GM12878 (cell line): ENCODE data around the gene GATA3. TPM values are rescaled to one million over a fixed set of nuclear protein-coding genes. Genes with fewer than 3 reads are reported as not detected.

Experiments
- ATAC-seq: fragments of 200-7000 bp; cut with Tn5 transposase; 3 replicates; pipeline ENCODE4 v1.9.1; 2020; ENCODE audit warnings: mild to moderate bottlenecking, moderate library complexity
- BruUV-seq: library from RNA; stranded (reverse); fragments of 400-500 nt; replicated peaks from 2 replicates; lab custom pipeline; 2021; lab: Mats Ljungman, UMichigan
- CTCF ChIA-PET: fragments of 300-600 bp; sonication (Branson Sonifier 250); formaldehyde crosslinking; extraction: SDS; loops from one replicate; lab custom pipeline; 2021; ENCODE audit warnings: inconsistent platforms; lab: Yijun Ruan, JAX
- POLR2A ChIA-PET: fragments of 350-600 bp; formaldehyde crosslinking; extraction: SDS; loops from one replicate; lab custom pipeline; 2021; ENCODE audit warnings: inconsistent platforms; lab: Charles Lee
- RAD21 ChIA-PET: fragments of 300-600 bp; sonication (Branson Sonifier 250); formaldehyde crosslinking; loops from one replicate; lab custom pipeline; 2023; ENCODE audit warnings: antibody characterized with exemption; ENCODE audit not compliant: unreplicated experiment; lab: Charles Lee
- SMC1A ChIA-PET: fragments of 300-600 bp; sonication (Branson Sonifier 250); formaldehyde crosslinking; loops from one replicate; lab custom pipeline; 2023; ENCODE audit not compliant: unreplicated experiment, uncharacterized antibody; lab: Charles Lee
- DNase-seq: peaks from one replicate; pipeline ENCODE4 v3.0.0-alpha.2; 2011; ENCODE audit warnings: low read depth, low spot score
- FAIRE-seq: peaks from 3 replicates; lab custom pipeline; 2011; peaks lifted over from hg19 to GRCh38; lab: Jason Lieb, UNC
- H2AFZ ChIP-seq: 2 replicates; pipeline ENCODE4 v1.6.0; 2011; ENCODE audit warnings: low read depth, low read length, control low read depth; ENCODE audit not compliant: control insufficient read depth
- H3K27ac ChIP-seq: 2 replicates; pipeline ENCODE4 v1.5.1; 2011; ENCODE audit warnings: control low read depth; ENCODE audit not compliant: control insufficient read depth, insufficient read depth
- H3K27me3 ChIP-seq, 2 experiments: replicated peaks in 1 of 2; 2 replicates each; pipeline versions ENCODE4 v1.6.0 to v1.6.1; 2011; ENCODE audit warnings: low read length in 1 of 2; ENCODE audit not compliant: control insufficient read depth in 2 of 2, insufficient read depth in 2 of 2
- H3K36me3 ChIP-seq, 2 experiments: 2 replicates each; pipeline ENCODE4 v1.5.1; 2011; ENCODE audit warnings: low read length in 1 of 2; ENCODE audit not compliant: control insufficient read depth in 2 of 2, insufficient read depth in 2 of 2
- H3K4me1 ChIP-seq: 2 replicates; pipeline ENCODE4 v1.6.1; 2011; ENCODE audit warnings: mild to moderate bottlenecking, low read length, moderate library complexity, mixed read lengths; ENCODE audit not compliant: control insufficient read depth, insufficient read depth
- H3K4me2 ChIP-seq: 2 replicates; pipeline ENCODE4 v1.6.0; 2011; ENCODE audit warnings: control low read depth; ENCODE audit not compliant: control insufficient read depth, insufficient read depth
- H3K4me3 ChIP-seq: fragments of 200-600 bp; sonication (generic); 2 replicates; pipeline ENCODE4 v1.5.1; 2016
- H3K79me2 ChIP-seq: 2 replicates; pipeline ENCODE4 v1.6.0; 2011; ENCODE audit warnings: low read length; ENCODE audit not compliant: control insufficient read depth, insufficient read depth
- H3K9ac ChIP-seq: 2 replicates; pipeline ENCODE4 v1.8.0; 2011; ENCODE audit warnings: low read length, control low read depth, mixed read lengths; ENCODE audit not compliant: control insufficient read depth, insufficient read depth
- H3K9me3 ChIP-seq: replicated peaks from 3 replicates; pipeline ENCODE4 v1.5.1; 2011; ENCODE audit warnings: mild to moderate bottlenecking, low read length; ENCODE audit not compliant: control insufficient read depth, insufficient read depth
- H4K20me1 ChIP-seq: 2 replicates; pipeline ENCODE4 v1.6.0; 2011; ENCODE audit not compliant: control insufficient read depth, insufficient read depth
- ATF7 ChIP-seq: fragments of 450-650 bp; IDR thresholded peaks from 2 replicates; pipeline ENCODE4 v1.6.1; 2016; ENCODE audit warnings: low read depth, mild to moderate bottlenecking
- EED ChIP-seq: sonication (generic); IDR thresholded peaks from 2 replicates; pipeline ENCODE4 v1.6.1; 2016; ENCODE audit warnings: antibody characterized with exemption, low read depth
- GATAD2B ChIP-seq: fragments of 450-650 bp; conservative IDR thresholded peaks from 2 replicates; pipeline ENCODE4 v1.6.1; 2017; ENCODE audit warnings: low read depth, mild to moderate bottlenecking, moderate library complexity
- HSF1 ChIP-seq: fragments of 150-350 bp; IDR thresholded peaks from 2 replicates; pipeline ENCODE4 v1.6.1; 2014; ENCODE audit warnings: mild to moderate bottlenecking, low read depth, low read length
- IKZF1 ChIP-seq: fragments of 450-650 bp; conservative IDR thresholded peaks from 2 replicates; pipeline ENCODE4 v1.6.1; 2017; ENCODE audit warnings: antibody characterized with exemption, mild to moderate bottlenecking
- IKZF2 ChIP-seq, 2 experiments: fragments of 450-650 bp; IDR thresholded peaks; 2 replicates each; pipeline ENCODE4 v1.6.1; 2017; ENCODE audit warnings: mild to moderate bottlenecking in 2 of 2, moderate library complexity in 2 of 2
- KAT2A ChIP-seq: conservative IDR thresholded peaks from 2 replicates; pipeline ENCODE4 v1.6.1; 2011; ENCODE audit warnings: low read depth, low read length; ENCODE audit not compliant: control insufficient read depth
- KDM1A ChIP-seq: fragments of 200-600 bp; sonication (generic); IDR thresholded peaks from 2 replicates; pipeline ENCODE4 v1.6.1; 2016; ENCODE audit warnings: borderline replicate concordance
- MEF2A ChIP-seq: IDR thresholded peaks from 2 replicates; pipeline ENCODE4 v1.6.1; 2011; ENCODE audit warnings: low read depth, mild to moderate bottlenecking, low read length, moderate library complexity; ENCODE audit not compliant: insufficient read depth
- MEF2B ChIP-seq: fragments of 450-650 bp; IDR thresholded peaks from 2 replicates; pipeline ENCODE4 v1.6.1; 2018; ENCODE audit warnings: mild to moderate bottlenecking, moderate library complexity; ENCODE audit not compliant: partially characterized antibody, poor library complexity, severe bottlenecking
- NRF1 ChIP-seq: conservative IDR thresholded peaks from 2 replicates; pipeline ENCODE4 v1.6.1; 2011; ENCODE audit warnings: mild to moderate bottlenecking, low read depth, low read length, improper control_type of control experiment
- PAX8 ChIP-seq: fragments of 450-650 bp; IDR thresholded peaks from 2 replicates; pipeline ENCODE4 v1.6.1; 2017; ENCODE audit warnings: mild to moderate bottlenecking, moderate library complexity
- POLR2AphosphoS5 ChIP-seq: IDR thresholded peaks from 2 replicates; pipeline ENCODE4 v1.6.1; 2011; ENCODE audit warnings: mild to moderate bottlenecking, low read length, inconsistent platforms
- RCOR1 ChIP-seq: conservative IDR thresholded peaks from 2 replicates; pipeline ENCODE4 v1.6.1; 2012; ENCODE audit warnings: low read depth, low read length, improper control_type of control experiment
- SMARCA5 ChIP-seq: fragments of 450-650 bp; IDR thresholded peaks from 2 replicates; pipeline ENCODE4 v1.6.1; 2017; ENCODE audit warnings: mild to moderate bottlenecking
- ZNF274 ChIP-seq: IDR thresholded peaks from one replicate; pipeline ENCODE4 v1.8.0; 2011; ENCODE audit not compliant: insufficient read length, insufficient read depth
- WGBS: methylation state at CpG from one replicate; pipeline ENCODE4 v1.1.6; 2016; ENCODE audit warnings: low lambda C conversion rate; ENCODE audit not compliant: insufficient replicate concordance, insufficient coverage; ENCODE audit errors: missing lambda C conversion rate; 5-methylcytosine and 5-hydroxymethylcytosine counted together
- in situ Hi-C: fragments of 300-500 bp; cut with MboI; formaldehyde crosslinking; loops from 9 replicates; pipeline ENCODE4 v1.14.3; 2018; ENCODE audit warnings: mixed read lengths
- intact Hi-C: fragments of 100-400 bp; cut with micrococcal nuclease; formaldehyde crosslinking; loops from one replicate; pipeline ENCODE4 v1.14.2; 2022; ENCODE audit not compliant: unreplicated experiment
- polyA plus RNA-seq, 11 experiments: library from polyadenylated mRNA; depleted of rRNA in 4 of 11; unstranded in 6 of 11; stranded (reverse) in 5 of 11; fragments of >200 nt; fragmentation: Nextera tagmentation in 4 of 11; fragmentation: Illumina TruSeq in 1 of 11; extraction: Ambion mirVana in 4 of 11; extraction: Trizol in 1 of 11; gene quantifications; 1 replicate in 1 of 11; 2 replicates in 10 of 11; pipeline versions ENCODE4 v1.2.1 to v1.2.3, GENCODE V29; 2011 to 2016; ENCODE audit warnings: inconsistent platforms in 2 of 11, missing spikeins in 2 of 11, low read depth in 1 of 11
- total RNA-seq, 4 experiments: library from RNA; depleted of rRNA in 3 of 4; stranded (reverse); fragments of >200 nt in 3 of 4; fragmentation: Illumina TruSeq in 1 of 4; extraction: Trizol in 1 of 4; gene quantifications; 2 replicates each; pipeline versions ENCODE4 v1.2.1 to v1.2.3, GENCODE V29; 2013 to 2021
- TF ChIP-seq, protein P1 (sequence below): fragments of 450-650 bp; IDR thresholded peaks from 2 replicates; pipeline ENCODE4 v1.6.1; 2016; ENCODE audit warnings: mild to moderate bottlenecking

GATA3 gene
- total and polyA plus RNA-seq, 10 of the 15 experiments (the other 5 are each of a cell fraction or from before 2014, with no cell fraction given) = 0.08 to 0.80 (median 0.29) TPM

DNA sequence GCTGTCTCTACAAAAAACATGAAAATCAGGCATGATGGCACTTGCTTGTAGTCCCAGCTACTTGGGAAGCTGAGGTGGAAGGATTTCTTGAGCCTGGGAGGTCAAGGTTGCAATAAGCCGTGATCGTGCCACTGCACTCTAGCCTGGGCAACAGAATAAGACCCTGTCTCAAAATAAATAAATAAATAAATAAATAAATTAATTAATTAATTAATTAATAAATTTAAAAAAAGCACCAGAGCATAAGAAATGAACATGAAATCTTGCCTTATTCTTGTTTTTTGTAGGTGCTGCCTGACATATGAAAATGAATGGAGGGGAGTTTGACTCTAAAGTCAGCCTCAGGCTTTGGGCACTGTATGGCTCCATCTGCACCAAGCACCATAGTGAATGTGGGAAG is 69.9 kb downstream of the GATA3 start:
- H3K4me2 ChIP-seq = no peak overlapping the region
- ATAC-seq (no peak), DNase-seq (no peak), FAIRE-seq (no peak)
- no peaks in the 10 kb centered on the region for H3K9me3 ChIP-seq
- H2AFZ ChIP-seq = no peak overlapping the region
- H3K27ac ChIP-seq = no peak overlapping the region
- no peaks in the 10 kb centered on the region for H4K20me1 ChIP-seq
- in situ Hi-C loops = no loop called here
- WGBS = 46% methylated on average over 2 of the region's 2 CpGs
- H3K79me2 ChIP-seq = no peaks in the 10 kb centered on the region
- H3K4me3 ChIP-seq = no peak overlapping the region
- ChIA-PET CTCF (no interaction called here), POLR2A (no interaction called here), SMC1A (no interaction called here), RAD21 (no interaction called here)
- no peak overlapping the region for H3K9ac ChIP-seq
- H3K27me3 ChIP-seq = no peaks in the 10 kb centered on the region; a peak in 3 of 4 replicates
- TF ChIP-seq ATF7 = no peak
- TF ChIP-seq IKZF2 (IDR thresholded peaks at IDR 0.05) = no peak
- TF ChIP-seq ZNF274 = no peak
- TF ChIP-seq MEF2A = no peak
- TF ChIP-seq KAT2A = no peak
- TF ChIP-seq HSF1 = no peak
- TF ChIP-seq GATAD2B = no peak
- TF ChIP-seq, protein P1, sequence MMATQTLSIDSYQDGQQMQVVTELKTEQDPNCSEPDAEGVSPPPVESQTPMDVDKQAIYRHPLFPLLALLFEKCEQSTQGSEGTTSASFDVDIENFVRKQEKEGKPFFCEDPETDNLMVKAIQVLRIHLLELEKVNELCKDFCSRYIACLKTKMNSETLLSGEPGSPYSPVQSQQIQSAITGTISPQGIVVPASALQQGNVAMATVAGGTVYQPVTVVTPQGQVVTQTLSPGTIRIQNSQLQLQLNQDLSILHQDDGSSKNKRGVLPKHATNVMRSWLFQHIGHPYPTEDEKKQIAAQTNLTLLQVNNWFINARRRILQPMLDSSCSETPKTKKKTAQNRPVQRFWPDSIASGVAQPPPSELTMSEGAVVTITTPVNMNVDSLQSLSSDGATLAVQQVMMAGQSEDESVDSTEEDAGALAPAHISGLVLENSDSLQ = no peak
- TF ChIP-seq KDM1A = no peak
- TF ChIP-seq IKZF1 = no peak
- TF ChIP-seq MEF2B = no peak
- no peak for TF ChIP-seq RCOR1
- no peak for TF ChIP-seq SMARCA5
- TF ChIP-seq POLR2AphosphoS5 = no peak
- no peak for TF ChIP-seq NRF1
- no peak for TF ChIP-seq EED
- TF ChIP-seq PAX8 = no peak
- intact Hi-C loops = no loop called here
- no peaks in the 10 kb centered on the region for H3K4me1 ChIP-seq
- BruUV-seq = no TSS peak
- H3K36me3 ChIP-seq = no peaks in the 10 kb centered on the region

Other genes starting within 250 kb of the GATA3 start
- 2.6 and 2.7 TPM in 2 replicates for gene TAF3, start 236.2 kb upstream of the GATA3 start, total RNA-seq (2014; rRNA removed)
- 3.5 and 3.7 TPM in 2 replicates for gene TAF3, start 236.2 kb upstream of the GATA3 start, total RNA-seq (2014; rRNA removed; fragmentation: Illumina TruSeq; extraction: Trizol)
- 8.1 and 8.7 TPM in 2 replicates for gene TAF3, start 236.2 kb upstream of the GATA3 start, total RNA-seq (2021)
- 2.5 and 3.1 TPM in 2 replicates for gene TAF3, start 236.2 kb upstream of the GATA3 start, polyA plus RNA-seq (2011; rRNA removed)
- gene TAF3, start 236.2 kb upstream of the GATA3 start, polyA plus RNA-seq (2014; fragmentation: Illumina TruSeq; extraction: Trizol) = 8.2 and 9.7 TPM in 2 replicates
- gene TAF3, start 236.2 kb upstream of the GATA3 start, polyA plus RNA-seq (2014; fragmentation: Nextera tagmentation; extraction: Ambion mirVana) = 1 to 10 TPM; 2.0 to 3.0 TPM
- 3.8 and 3.9 TPM in 2 replicates for gene TAF3, start 236.2 kb upstream of the GATA3 start, polyA plus RNA-seq (2014; rRNA removed)
- 10 to 100 TPM in 1 of 2 experiments, 1 to 10 TPM in 1; 9.8 to 10.1 TPM for gene TAF3, start 236.2 kb upstream of the GATA3 start, polyA plus RNA-seq (2016; fragmentation: Nextera tagmentation; extraction: Ambion mirVana)